ENCODE results near the gene ZNF784. TPM values are rescaled to one million over a fixed set of nuclear protein-coding genes. Genes with fewer than 3 reads are reported as not detected.

ZNF784 gene
- total and polyA plus RNA-seq, 10 of the 15 experiments (the other 5 are each of a cell fraction or from before 2014, with no cell fraction given), result 0.10 to 5.2 (median 1.8) TPM

DNA sequence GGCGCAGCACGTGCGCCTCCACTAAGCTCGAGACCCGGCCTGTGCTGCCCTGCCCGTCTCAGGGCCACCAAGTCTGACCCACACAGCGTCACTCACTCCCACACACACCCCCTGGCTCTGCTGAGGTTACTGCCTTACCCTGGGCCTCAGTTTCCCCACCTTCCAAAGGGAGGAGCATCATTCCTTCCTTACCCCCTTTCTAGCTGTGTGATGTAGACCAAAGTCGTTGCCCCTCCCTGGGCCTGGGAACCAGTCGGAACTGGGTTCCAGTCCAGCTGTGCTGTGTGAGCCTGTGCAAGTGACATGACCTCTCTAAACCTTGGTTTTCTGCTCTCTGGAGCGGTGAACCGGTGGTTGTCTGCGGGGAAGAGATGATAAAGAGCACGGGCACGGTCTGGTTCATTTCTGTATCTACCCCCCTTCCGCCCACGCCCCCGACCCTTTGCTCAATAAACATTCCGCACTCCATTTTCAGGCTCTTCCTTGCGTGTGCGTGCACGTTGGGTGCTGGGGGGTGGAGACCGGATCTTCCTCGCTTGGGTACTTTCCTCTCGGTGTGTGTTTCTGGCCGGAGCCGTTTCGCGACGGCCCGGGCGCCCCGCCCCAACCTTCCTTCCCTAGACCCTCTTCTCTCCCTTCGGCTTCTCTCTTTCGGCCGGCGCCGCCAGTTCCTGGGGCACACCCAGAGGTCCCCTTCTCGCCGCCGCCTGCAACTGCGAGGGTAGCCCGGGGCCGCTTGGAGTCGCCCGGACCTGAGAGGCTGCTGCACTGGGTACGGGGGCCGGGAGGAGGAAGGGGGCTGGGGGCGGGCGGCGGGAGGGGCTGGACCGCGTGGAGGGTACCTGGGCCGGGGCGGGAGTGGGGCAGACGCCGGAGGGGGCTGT, 18.9 kb upstream of the ZNF784 start, which contains the start of gene ZNF581 (continued):
- no peak for TF ChIP-seq SUZ12 (IDR thresholded peaks at IDR 0.05; ENCODE audit: unreplicated experiment)
- peak; percentile 36 for TF ChIP-seq MAX (IDR thresholded peaks at IDR 0.05; ENCODE audit: low read depth, low read length)
- TF ChIP-seq, protein P1, sequence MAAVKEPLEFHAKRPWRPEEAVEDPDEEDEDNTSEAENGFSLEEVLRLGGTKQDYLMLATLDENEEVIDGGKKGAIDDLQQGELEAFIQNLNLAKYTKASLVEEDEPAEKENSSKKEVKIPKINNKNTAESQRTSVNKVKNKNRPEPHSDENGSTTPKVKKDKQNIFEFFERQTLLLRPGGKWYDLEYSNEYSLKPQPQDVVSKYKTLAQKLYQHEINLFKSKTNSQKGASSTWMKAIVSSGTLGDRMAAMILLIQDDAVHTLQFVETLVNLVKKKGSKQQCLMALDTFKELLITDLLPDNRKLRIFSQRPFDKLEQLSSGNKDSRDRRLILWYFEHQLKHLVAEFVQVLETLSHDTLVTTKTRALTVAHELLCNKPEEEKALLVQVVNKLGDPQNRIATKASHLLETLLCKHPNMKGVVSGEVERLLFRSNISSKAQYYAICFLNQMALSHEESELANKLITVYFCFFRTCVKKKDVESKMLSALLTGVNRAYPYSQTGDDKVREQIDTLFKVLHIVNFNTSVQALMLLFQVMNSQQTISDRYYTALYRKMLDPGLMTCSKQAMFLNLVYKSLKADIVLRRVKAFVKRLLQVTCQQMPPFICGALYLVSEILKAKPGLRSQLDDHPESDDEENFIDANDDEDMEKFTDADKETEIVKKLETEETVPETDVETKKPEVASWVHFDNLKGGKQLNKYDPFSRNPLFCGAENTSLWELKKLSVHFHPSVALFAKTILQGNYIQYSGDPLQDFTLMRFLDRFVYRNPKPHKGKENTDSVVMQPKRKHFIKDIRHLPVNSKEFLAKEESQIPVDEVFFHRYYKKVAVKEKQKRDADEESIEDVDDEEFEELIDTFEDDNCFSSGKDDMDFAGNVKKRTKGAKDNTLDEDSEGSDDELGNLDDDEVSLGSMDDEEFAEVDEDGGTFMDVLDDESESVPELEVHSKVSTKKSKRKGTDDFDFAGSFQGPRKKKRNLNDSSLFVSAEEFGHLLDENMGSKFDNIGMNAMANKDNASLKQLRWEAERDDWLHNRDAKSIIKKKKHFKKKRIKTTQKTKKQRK (IDR thresholded peaks at IDR 0.05; ENCODE audit: low read depth, low read length), result no peak
- peak; percentile 84 for TF ChIP-seq POLR2A (IDR thresholded peaks at IDR 0.05; ENCODE audit: low read depth, low read length)
- no peak for TF ChIP-seq NR2C2 (IDR thresholded peaks at IDR 0.05; ENCODE audit: borderline replicate concordance, control insufficient read depth, insufficient read length, low read depth)
- TF ChIP-seq NKRF (conservative IDR thresholded peaks at IDR 0.05), result peak; percentile 77
- TF ChIP-seq, protein P2, sequence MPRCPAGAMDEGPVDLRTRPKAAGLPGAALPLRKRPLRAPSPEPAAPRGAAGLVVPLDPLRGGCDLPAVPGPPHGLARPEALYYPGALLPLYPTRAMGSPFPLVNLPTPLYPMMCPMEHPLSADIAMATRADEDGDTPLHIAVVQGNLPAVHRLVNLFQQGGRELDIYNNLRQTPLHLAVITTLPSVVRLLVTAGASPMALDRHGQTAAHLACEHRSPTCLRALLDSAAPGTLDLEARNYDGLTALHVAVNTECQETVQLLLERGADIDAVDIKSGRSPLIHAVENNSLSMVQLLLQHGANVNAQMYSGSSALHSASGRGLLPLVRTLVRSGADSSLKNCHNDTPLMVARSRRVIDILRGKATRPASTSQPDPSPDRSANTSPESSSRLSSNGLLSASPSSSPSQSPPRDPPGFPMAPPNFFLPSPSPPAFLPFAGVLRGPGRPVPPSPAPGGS (IDR thresholded peaks at IDR 0.05; ENCODE audit: borderline replicate concordance, insufficient read depth, low read depth, low read length, poor library complexity, severe bottlenecking), result no peak
- TF ChIP-seq, protein P3, sequence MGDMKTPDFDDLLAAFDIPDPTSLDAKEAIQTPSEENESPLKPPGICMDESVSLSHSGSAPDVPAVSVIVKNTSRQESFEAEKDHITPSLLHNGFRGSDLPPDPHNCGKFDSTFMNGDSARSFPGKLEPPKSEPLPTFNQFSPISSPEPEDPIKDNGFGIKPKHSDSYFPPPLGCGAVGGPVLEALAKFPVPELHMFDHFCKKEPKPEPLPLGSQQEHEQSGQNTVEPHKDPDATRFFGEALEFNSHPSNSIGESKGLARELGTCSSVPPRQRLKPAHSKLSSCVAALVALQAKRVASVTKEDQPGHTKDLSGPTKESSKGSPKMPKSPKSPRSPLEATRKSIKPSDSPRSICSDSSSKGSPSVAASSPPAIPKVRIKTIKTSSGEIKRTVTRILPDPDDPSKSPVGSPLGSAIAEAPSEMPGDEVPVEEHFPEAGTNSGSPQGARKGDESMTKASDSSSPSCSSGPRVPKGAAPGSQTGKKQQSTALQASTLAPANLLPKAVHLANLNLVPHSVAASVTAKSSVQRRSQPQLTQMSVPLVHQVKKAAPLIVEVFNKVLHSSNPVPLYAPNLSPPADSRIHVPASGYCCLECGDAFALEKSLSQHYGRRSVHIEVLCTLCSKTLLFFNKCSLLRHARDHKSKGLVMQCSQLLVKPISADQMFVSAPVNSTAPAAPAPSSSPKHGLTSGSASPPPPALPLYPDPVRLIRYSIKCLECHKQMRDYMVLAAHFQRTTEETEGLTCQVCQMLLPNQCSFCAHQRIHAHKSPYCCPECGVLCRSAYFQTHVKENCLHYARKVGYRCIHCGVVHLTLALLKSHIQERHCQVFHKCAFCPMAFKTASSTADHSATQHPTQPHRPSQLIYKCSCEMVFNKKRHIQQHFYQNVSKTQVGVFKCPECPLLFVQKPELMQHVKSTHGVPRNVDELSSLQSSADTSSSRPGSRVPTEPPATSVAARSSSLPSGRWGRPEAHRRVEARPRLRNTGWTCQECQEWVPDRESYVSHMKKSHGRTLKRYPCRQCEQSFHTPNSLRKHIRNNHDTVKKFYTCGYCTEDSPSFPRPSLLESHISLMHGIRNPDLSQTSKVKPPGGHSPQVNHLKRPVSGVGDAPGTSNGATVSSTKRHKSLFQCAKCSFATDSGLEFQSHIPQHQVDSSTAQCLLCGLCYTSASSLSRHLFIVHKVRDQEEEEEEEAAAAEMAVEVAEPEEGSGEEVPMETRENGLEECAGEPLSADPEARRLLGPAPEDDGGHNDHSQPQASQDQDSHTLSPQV (IDR thresholded peaks at IDR 0.05), result no peak
- TF ChIP-seq, protein P4, sequence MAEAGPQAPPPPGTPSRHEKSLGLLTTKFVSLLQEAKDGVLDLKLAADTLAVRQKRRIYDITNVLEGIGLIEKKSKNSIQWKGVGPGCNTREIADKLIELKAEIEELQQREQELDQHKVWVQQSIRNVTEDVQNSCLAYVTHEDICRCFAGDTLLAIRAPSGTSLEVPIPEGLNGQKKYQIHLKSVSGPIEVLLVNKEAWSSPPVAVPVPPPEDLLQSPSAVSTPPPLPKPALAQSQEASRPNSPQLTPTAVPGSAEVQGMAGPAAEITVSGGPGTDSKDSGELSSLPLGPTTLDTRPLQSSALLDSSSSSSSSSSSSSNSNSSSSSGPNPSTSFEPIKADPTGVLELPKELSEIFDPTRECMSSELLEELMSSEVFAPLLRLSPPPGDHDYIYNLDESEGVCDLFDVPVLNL (IDR thresholded peaks at IDR 0.05; ENCODE audit: low read depth, low read length), result no peak
- no peak for TF ChIP-seq SREBF2 (IDR thresholded peaks at IDR 0.05; ENCODE audit: low read length)
- TF ChIP-seq, protein P5, sequence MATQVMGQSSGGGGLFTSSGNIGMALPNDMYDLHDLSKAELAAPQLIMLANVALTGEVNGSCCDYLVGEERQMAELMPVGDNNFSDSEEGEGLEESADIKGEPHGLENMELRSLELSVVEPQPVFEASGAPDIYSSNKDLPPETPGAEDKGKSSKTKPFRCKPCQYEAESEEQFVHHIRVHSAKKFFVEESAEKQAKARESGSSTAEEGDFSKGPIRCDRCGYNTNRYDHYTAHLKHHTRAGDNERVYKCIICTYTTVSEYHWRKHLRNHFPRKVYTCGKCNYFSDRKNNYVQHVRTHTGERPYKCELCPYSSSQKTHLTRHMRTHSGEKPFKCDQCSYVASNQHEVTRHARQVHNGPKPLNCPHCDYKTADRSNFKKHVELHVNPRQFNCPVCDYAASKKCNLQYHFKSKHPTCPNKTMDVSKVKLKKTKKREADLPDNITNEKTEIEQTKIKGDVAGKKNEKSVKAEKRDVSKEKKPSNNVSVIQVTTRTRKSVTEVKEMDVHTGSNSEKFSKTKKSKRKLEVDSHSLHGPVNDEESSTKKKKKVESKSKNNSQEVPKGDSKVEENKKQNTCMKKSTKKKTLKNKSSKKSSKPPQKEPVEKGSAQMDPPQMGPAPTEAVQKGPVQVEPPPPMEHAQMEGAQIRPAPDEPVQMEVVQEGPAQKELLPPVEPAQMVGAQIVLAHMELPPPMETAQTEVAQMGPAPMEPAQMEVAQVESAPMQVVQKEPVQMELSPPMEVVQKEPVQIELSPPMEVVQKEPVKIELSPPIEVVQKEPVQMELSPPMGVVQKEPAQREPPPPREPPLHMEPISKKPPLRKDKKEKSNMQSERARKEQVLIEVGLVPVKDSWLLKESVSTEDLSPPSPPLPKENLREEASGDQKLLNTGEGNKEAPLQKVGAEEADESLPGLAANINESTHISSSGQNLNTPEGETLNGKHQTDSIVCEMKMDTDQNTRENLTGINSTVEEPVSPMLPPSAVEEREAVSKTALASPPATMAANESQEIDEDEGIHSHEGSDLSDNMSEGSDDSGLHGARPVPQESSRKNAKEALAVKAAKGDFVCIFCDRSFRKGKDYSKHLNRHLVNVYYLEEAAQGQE (IDR thresholded peaks at IDR 0.05; ENCODE audit: low read depth, low read length), result no peak
